C4-2B (cell line): ENCODE measurements around the gene RAMP3.

Experiments used
- ZFX ChIP-seq: fragments of 450-650 bp; IDR thresholded peaks from 2 replicates; pipeline ENCODE4 v1.6.1; 2017
- TF ChIP-seq, protein P1 (sequence below): fragments of 450-650 bp; conservative IDR thresholded peaks from 2 replicates; pipeline ENCODE4 v1.5.1; 2017; ENCODE audit warnings: mild to moderate bottlenecking

GRCh38 chr7:45180084-45180986, 22.7 kb downstream of the RAMP3 start:
- TF ChIP-seq, protein P1, sequence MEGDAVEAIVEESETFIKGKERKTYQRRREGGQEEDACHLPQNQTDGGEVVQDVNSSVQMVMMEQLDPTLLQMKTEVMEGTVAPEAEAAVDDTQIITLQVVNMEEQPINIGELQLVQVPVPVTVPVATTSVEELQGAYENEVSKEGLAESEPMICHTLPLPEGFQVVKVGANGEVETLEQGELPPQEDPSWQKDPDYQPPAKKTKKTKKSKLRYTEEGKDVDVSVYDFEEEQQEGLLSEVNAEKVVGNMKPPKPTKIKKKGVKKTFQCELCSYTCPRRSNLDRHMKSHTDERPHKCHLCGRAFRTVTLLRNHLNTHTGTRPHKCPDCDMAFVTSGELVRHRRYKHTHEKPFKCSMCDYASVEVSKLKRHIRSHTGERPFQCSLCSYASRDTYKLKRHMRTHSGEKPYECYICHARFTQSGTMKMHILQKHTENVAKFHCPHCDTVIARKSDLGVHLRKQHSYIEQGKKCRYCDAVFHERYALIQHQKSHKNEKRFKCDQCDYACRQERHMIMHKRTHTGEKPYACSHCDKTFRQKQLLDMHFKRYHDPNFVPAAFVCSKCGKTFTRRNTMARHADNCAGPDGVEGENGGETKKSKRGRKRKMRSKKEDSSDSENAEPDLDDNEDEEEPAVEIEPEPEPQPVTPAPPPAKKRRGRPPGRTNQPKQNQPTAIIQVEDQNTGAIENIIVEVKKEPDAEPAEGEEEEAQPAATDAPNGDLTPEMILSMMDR, result no peak
- TF ChIP-seq ZFX, result no peak
